RKO (cell line): ENCODE data around the gene SLC12A4.
"Not testable (repeated sequence)": the region's sequence is repeated elsewhere in the genome, so short reads cannot be mapped to it uniquely, and the experiment has no call there.

Experiments used
- DNase-seq: peaks from one replicate; pipeline ENCODE4 v3.0.0-alpha.2; 2016; ENCODE audit warnings: low spot score

Gene SLC12A4

DNA sequence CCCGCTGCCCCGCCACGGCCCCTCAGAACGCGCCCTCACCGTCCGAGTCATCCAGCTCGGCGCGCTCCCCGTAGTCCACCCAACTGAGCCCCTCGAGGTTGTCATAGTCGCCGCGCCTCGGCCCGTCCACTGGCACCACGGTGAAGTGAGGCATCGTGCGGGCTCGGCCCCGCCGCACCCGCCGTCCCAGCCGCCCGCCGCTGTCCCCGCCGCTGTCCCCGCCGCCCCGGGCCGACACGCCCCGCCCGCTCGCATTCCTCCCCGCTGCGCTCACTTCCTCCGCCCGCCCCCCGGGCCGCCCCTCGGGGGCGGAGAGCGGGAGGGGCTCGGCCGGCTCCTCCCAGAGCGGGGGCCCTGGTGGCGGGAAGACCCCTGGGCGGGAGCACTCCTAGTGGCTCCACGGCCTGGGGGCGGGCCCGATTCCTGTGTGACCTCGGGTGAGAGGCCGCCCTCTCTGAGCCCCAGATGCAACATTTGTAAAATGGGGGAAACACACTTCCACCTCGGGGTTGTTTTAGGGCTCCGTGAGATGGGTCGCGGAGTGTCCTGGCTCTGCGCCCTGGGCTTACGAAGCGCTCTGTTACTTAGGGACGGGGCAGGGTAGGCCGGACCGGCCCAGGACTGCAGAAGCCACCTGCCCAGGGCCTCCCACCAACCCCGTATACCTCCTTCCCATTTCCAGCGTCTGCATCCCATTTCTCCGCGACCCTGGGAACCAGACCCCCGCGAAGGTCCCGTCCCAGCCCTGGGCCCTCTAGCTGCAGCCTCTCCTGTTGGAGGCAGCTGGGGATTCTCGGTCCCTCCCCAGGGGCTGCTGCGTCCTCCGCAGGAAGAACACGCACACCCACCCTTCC, at the start of gene SLC12A4:
Gene SLC12A4 (minus strand): TSS at position 238 of the 854 bp plus-strand sequence. CDS start 84 bp downstream, at position 154.
- DNase-seq = peak; percentile 88

DNA sequence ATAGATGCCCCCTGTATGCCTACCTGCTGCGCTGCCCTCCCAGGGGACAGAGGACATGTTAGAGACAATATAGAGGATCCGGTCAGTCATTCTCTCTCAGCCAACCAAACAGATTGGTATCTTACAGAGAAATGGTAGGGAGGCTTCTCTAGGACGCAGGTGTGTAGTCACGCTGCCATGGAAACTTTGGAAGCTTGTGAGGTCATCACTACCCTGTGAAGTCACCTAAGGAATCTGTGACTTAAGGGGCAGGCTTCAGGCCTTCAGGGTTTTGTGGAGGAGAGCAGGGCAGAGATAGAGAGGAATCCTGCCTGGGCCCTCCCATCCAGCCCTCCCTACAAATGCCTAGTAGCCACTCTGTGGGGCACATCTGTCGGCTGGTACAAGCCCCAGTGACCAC, 47.2 kb upstream of the SLC12A4 start, which contains the start of gene DPEP2NB:
Gene DPEP2NB (minus strand): TSS at position 231 of the 400 bp plus-strand sequence. CDS start 141 bp downstream, at position 90.
- no peak for DNase-seq

DNA sequence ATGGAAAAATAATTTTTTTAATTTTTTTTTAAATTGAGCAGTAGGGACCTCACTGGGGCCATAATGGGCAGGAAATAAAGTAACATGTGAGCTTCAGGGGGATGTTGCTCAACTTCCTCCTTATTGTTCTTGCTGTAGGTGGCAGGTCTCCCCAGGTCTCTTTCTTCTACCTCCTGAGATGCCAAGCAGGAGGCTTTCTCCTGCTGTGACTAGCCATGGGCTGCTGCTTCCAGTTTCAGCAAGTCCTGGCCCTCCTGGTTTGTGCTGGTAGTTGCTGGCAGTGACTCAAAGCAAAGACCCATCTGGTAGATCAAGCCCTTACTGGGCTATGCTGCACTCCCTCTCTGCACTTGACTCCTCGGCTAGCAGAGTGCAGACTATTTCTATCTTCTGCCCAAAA, 45.0 kb upstream of the SLC12A4 start:
- DNase-seq = no peak

DNA sequence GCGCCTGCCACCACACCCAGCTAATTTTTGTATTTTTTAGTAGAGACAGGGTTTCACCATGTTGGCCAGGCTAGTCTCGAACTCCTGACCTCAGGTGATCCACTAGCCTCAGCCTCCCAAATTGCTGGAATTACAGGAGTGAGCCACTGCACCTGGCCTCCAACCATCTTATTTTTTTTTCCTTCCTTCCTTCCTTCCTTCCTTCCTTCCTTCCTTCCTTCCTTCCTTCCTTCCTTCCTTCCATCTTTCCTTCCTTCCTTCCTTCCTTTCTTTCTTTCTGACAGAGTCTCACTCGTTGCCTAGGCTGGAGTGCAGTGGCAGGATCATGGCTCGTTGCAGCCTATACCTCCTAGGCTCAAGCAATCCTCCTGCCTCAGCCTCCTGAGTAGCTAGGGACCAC, 41.4 kb upstream of the SLC12A4 start:
- DNase-seq = not testable (repeated sequence)

DNA sequence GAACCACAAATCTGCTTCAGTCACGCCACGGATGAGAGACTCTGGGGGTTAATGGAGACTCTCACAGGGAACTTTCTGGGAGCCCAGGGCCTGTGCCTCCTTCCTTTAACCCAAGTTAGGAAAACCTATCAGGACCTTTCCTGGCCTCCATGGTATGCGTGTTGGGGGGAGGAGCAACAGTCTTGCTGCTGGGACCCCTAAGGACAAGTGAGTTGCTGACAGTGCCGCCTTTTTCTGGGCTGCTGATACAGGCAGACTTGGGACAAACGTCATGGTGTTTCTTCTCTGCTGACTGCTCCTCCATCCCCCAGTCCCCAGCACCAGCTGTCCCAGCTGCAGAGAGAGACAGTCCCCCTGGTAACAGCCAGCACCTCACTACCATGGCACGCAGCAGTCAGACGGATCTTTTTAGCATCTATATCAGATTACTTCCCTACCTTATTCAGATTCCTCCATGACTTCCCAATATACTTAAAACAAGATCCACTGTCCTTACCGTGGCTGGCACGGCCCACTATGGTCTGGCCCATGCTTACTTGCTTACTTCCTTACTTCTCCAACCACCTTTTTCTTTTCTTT, 40.8 kb upstream of the SLC12A4 start:
- DNase-seq = no peak

DNA sequence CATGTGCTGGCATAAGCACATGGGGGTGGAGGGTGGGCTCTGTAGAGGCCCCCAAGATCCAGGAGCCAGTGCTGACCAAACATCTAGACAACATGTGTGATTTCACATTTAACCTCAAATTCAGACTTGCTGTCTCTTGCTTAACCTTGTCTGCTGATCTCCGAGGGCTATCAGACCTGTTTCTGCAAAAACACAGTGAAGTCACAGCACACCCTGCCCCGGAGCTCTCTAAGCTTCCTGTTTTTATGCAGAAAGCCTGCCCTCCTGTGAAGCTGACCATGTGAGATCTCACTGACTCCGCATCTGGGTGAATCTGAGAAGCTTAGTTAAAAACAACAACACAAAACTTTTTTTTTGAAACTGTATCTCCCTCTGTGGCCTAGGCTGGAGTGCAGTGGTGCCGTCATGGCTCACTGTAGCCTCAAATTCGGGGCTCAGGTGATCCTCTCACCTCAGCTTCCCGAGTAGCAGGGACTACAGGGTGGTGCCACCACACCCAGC, 37.4 kb upstream of the SLC12A4 start:
- no peak for DNase-seq

DNA sequence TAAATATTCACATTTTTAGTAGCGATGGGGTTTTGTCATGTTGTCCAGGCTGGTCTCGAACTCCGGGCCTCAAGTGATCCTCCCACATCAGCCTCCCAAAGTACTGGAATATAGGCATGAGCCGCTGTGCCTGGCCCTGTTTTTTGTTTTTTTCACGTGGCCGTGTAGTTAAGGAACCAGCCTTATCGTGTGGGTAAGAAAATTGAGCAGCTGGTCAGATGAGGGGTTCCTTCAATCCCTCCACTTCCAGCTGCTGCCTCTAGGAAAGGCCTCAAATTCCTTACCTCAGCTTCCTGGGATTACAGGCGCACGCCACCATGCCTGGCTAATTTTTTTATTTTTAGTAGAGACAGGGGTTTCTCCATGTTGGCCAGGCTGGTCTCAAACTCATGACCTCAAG, 36.8 kb upstream of the SLC12A4 start:
- DNase-seq = no peak

DNA sequence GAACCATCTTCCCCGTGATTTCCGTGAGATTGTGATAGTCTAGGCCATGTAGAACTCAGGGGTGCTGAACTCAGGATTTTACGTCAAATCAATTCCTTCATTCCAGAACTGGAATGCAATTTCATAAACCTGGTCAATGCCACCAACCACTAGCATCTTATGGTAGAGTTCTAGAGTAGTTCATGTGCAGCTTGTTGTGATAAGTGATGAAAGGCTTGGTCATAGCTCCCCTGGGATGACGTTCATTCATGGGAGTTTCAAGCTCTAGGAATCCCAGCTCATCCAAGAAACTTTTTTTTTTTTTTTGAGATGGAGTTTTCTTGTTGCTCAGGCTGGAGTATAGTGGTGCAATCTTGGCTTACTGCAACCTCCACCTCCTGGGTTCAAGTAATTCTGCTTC, 34.6 kb upstream of the SLC12A4 start:
- no peak for DNase-seq

DNA sequence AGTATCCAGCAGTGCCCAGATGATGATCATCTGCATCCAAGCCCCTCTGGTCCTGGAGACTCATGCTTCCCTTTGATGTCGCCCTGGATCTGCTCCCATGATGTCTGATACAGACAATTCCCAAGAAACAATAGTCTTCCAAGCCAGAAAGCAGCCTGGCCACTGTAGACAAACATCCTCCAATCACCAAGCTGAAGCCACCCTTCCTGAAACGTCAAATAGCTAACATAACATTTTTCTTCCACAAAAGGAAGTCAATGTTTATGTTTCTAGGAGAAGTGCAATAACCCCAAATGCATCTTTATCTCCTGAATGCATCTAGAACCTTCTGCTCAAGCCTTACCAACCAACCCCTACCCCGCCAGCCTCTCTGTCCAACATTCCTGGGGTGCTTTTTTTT, 32.0 kb upstream of the SLC12A4 start:
- no peak for DNase-seq

DNA sequence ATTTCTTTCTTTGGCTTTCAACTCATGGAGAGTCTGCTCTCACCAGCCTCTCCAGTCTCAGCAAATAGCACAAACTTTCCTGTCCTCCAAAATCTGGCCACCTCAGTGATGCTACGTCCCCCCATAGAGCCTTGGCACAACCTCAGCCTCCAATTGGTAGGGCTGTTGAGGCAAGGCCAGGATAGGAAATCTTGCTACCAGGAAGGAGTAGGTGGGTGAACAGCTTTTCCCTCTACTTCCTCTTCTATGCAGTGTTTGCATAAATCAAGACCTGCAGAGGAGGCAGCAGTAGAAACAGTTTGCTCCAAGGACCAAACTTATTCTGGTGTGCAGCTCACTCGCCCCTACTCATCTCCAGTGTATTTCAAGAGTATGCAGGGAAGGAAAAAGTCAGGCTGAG, 31.5 kb upstream of the SLC12A4 start:
- DNase-seq = no peak

DNA sequence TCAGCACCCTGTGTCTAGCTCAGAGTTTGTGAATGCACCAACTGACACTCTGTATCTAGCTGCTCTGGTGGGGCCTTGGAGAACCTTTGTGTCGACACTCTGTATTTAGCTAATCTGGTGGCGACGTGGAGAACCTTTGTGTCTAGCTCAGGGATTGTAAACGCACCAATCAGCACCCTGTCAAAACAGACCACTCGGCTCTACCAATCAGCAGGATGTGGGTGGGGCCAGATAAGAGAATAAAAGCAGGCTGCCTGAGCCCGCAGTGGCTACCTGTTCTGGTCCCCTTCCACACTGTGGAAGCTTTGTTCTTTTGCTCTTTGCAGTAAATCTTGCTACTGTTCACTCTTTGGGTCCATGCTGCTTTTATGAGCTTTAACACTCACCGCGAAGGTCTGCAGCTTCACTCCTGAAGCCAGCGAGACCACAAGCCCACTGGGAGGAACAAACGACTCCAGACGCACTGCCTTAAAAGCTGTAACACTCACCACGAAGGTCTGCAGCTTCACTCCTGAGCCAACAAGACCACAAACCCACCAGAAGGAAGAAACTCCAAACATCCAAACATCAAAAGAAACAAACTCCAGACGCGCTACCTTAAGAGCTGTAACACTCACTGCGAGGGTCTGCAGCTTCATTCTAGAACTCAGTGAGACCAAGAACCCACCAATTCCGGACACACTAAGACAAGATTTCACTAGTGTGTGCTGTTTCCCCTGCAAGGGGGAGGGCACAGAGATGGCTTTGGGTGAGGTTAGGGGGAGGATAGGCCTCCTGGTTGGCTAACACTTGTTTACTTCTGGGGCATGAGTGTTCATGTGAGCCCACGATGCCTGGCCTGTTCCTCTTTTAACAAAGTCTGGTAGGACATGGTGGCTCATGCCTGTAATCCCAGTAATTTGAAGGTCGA, 30.6 kb upstream of the SLC12A4 start, which contains the start of gene DPEP2:
Gene DPEP2 (minus strand): TSS at position 706 of the 910 bp plus-strand sequence. CDS start 6,272 bp downstream, outside the sequence.
- DNase-seq = not testable (repeated sequence)

DNA sequence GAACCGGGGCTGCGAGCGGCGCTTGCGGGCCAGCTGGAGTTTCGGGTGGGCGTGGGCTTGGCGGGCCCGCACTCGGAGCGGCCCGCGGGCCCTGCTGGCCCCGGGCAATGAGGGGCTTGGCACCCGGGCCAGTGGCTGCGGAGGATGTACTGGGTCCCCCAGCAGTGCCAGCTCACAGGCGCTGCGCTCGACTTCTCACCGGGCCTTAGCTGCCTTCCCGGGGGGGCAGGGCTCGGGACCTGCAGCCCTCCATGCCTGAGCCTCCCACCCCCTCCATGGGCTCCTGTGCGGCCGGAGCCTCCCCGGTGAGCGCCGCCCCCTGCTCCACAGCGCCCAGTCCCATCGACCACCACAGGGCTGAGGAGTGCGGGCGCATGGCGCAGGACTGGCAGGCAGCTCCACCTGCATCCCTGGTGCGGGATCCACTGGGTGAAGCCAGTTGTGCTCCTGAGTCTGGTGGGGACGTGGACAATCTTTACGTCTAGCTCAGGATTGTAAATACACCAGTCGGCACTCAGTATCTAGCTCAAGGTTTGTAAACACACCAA, 29.9 kb upstream of the SLC12A4 start:
- DNase-seq = not testable (repeated sequence)

DNA sequence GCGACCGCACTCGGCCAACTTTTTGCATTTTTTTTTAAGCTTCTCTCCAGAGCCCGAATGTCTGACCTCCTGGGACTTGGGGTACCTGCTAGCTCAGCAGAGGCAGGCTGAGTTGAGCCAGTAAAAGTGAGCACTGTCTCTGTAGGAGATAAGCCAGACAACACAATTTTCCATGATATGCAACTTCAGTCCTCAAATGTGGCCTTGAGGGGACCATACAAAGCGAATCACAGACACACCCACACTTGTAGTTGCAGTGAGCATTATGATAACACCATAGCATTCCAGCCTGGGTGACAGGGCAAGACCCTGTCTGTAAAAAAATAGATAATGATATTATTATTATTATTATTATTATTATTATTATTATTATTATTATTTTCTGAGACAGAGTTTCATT, 28.2 kb upstream of the SLC12A4 start:
- no peak for DNase-seq

DNA sequence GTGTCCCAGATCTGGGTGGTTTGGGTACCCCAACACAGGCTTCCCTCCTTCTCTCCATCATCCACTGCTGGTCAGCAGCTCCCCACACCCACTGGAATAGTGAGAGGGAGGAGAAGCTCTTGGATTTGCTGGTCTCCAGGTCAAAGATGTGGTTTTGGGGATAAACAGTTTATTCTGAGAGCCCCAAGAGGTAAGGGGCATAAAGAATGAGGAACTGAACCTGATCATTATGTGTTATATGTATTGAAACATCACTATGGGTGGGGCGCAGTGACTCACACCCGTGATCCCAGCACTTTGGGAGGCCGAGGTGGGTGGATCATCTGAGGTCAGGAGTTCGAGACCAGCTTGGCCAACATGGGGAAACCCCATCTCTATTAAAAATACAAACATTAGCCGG, 27.0 kb upstream of the SLC12A4 start:
- no peak for DNase-seq

DNA sequence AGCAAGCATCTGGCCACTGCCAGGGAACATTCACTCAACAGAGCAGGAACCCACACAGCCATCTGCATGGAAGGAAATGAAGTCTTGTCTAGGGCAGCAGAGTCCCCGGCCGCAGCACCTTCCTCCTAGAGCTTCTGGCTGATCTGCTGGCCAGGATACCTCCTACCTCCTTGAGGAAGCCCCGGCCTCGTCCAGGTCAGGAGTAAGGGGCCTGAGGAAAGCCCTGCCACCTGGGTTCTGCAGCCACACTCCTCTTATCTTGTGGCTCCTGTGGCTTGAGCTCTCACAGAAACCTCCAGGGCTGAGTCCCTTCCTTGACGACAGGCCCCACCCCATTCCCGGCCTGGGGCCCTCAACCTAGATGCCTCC, 25.6 kb upstream of the SLC12A4 start:
- not testable (repeated sequence) for DNase-seq

DNA sequence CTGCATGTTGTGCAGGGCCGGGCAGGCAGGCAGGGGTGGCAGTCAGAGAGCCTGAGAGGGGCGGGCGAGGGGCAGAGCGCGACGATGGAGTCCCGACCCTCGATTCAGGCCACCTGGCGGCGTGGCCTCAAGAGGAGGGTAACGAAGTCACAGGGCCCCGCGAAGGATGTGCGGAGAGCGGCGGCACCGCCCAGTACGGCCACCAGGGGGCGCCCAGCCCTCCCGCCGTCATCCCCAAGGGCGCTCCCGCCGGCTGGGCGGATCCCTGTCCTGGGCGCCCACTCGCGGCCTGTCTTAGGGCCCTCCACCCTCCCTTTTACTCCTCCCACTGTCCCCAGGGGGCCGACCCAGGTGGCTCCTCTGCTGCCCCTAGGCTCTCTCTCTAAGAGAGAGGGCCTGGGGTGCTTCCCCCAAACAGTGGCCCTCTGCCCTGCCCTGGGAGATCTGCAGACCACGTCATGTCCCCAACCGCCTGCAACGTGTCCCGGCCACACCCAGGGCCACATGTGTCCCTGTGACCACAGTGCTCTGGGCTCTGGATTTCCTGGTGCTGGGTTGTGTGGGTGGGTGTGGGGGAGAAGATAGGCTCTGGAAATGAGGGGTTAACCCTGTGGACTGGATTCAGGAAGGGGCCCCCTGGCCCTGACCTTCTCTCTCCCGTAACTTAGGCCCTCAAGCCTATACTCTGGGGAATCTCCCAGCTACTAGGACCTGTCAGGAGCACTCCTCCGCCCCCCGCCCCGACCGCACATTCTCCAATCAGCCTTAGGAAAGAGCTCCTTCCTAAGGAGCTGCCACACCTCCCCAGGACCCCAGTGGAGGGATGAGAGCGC, 25.0 kb upstream of the SLC12A4 start:
- DNase-seq = peak; percentile 79

DNA sequence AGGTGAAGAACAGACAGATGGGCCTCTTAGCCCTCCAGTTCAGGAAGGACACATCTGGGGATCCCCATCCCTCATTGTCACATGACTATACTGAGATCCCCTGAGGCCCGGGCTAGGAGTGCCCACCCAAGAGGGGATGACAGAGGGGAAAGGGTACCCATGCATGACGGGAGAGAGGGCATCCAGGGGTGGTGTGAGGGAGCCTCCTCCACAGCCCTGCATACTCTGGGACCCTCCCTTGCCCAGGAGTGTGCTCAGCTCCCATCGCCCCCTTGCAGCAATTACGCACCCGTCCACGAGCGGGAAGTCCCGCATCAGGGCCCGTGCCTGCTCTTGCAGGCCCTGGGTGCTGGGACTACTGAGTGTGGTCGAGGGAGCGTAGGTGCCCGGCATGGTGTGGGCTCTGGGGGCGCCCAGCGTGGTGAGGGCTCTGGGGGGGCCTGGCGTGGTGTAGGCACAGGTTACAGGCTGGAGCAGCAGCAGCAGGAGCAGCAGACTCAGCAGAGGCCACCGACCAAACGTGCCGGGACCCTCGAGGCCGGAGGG, 24.3 kb upstream of the SLC12A4 start:
- DNase-seq = no peak

DNA sequence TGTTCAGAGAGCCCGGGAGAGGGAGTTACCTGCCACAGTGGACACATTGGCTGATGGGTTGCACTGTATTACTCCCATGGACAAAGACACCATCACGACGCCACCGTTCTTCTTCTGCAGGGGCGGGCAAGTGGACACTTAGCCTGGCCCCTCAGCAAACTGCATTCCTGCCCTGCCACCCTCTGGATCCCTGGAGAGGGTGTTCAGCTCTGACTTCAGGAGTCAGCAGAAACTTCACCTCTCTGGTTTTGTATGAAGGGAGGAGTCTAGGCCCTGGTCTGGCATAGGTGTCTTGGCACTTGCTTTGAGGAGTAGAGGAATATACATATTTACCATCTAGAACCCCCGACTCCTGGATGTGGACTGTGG, 21.6 kb upstream of the SLC12A4 start:
- no peak for DNase-seq

DNA sequence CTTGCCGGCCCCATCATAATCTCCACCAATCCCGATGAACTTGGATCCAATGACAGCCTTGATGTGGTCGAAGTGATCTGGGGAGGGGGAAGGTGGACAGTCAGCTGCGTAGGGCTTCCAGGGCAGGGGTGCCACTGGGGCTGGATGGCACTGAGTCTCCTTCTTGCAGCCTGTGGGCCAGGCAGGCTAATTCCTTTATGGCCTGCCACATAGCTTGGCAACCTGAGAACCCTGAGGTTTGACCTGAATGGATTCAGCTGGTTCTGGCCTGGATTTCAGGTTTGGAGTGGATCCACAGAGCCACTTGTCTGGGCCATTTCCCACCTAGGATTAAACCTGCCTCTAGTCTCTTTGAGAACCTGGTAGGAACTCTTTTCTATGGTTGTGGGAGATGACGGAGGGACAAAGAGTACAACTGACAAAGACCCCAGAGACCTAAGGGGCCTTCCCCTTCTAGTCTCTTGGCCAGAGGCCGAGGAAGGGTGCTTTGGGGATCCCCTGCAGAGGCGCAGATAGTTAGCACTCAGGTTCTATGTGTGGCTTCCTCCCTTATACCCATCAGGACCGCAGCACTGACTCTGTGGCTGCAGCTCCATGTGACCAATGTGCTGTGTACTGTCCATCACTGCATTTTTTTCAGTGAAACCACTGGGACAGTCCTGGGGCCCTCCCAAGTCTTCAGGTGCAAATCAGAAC, 21.0 kb upstream of the SLC12A4 start:
- DNase-seq = no peak

DNA sequence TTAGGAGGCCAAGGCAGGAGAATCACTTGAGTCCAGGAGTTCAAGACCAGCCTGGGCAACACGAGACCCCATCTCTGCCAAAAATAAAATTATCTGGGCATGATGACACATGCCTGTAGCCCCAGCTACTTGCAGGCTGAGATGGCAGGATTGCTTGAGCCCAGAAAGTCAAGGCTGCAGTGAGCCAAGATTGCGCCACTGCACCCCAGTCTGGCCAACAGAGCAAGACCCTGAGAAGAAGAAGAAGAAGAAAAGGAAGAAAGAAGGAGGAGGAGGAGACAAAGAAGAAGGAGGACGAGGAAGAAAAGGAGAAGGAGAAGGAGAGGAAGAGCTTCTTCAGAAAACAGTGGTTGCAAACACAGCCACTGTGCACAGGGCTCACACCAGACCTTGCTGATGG, 20.2 kb upstream of the SLC12A4 start:
- no peak for DNase-seq
